Activated CD4-positive, alpha-beta T cell treated with anti-CD3 and anti-CD28 coated beads for 36 hours (primary cell): ENCODE data around the gene ZIC4. TPM values are rescaled to one million over a fixed set of nuclear protein-coding genes. Genes with fewer than 3 reads are reported as not detected.

ENCODE experiments used
- ATAC-seq: fragments of 200-7000 bp; cut with Tn5 transposase; one replicate; pipeline ENCODE4 v1.10.0; 2021; ENCODE audit warnings: mild to moderate bottlenecking, moderate library complexity
- CTCF ChIA-PET: fragments of 350-600 bp; sonication (Branson Sonifier 250); formaldehyde crosslinking; loops from one replicate; lab custom pipeline; 2021; ENCODE audit warnings: antibody characterized with exemption; lab: Charles Lee
- POLR2A ChIA-PET: fragments of 350-600 bp; sonication (Branson Sonifier 250); formaldehyde crosslinking; loops from one replicate; lab custom pipeline; 2021; ENCODE audit warnings: antibody characterized with exemption, inconsistent platforms; lab: Charles Lee
- DNase-seq: peaks from one replicate; pipeline ENCODE4 v3.0.0-alpha.2; 2020
- H3K27ac Mint-ChIP-seq: one replicate; pipeline ENCODE4 v1.8.0; 2021; ENCODE audit warnings: mixed read lengths
- H3K27me3 Mint-ChIP-seq: one replicate; pipeline ENCODE4 v1.8.0; 2021; ENCODE audit warnings: mixed read lengths
- H3K36me3 Mint-ChIP-seq: one replicate; pipeline ENCODE4 v1.8.0; 2021; ENCODE audit warnings: low read depth, mixed read lengths
- H3K4me1 Mint-ChIP-seq: one replicate; pipeline ENCODE4 v1.8.0; 2021; ENCODE audit warnings: mixed read lengths
- H3K4me3 Mint-ChIP-seq: one replicate; pipeline ENCODE4 v1.8.0; 2021; ENCODE audit warnings: mild to moderate bottlenecking, moderate library complexity, mixed read lengths
- H3K9me3 Mint-ChIP-seq: one replicate; pipeline ENCODE4 v1.8.0; 2021; ENCODE audit warnings: low read depth, mixed read lengths
- intact Hi-C, 2 experiments: fragments of 100-400 bp; cut with DNase I in 1 of 2; cut with micrococcal nuclease in 1 of 2; formaldehyde crosslinking; loops; one replicate each; pipeline versions ENCODE4 v1.14.2 to v1.15.1; 2022 to 2024; cut with DNase I, micrococcal nuclease
- total RNA-seq, 2 experiments: library from RNA; stranded (reverse); gene quantifications; one replicate each; pipeline ENCODE4 v1.2.3, GENCODE V29; 2021

The ZIC4 gene
- total RNA-seq, 2 experiments from 2014 or later: not detected

DNA sequence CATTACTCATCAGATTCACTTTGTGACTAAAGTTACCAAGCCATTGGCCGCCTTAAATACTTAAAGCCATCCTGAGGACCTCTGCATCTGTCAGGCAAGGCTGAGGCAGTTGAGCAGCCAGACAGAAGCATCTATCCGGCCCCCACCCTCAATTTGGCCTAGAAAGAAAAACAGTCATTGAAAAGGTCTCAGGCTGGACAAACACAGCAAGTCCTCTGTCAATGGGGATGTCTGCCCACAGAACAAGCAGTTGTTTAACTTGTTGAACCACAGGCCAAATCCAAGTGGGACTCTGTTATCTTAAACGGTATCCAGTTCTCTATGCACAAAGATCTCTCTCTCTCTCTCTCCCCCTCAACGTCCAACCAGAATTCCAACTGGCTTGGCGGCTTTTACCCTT is 2.8 kb downstream of the ZIC4 start:
- Mint-ChIP-seq H3K4me1 (peaks cover 11% of the 10 kb centered on the region), H3K27ac (no peak overlapping the region), H3K9me3 (peaks cover 5% of the 10 kb centered on the region), H3K4me3 (no peak overlapping the region), H3K27me3 (peaks cover 71% of the 10 kb centered on the region), H3K36me3 (peaks cover 11% of the 10 kb centered on the region)
- DNase-seq: no peak
- intact Hi-C loops: no loop called here
- ChIA-PET CTCF (no interaction called here), POLR2A (no interaction called here)
- ATAC-seq: no peak

- no peaks in the 10 kb centered on the region for H3K9me3 Mint-ChIP-seq
- DNase-seq: no peak
- ATAC-seq: no peak
- H3K36me3 Mint-ChIP-seq: peaks cover 7% of the 10 kb centered on the region
- H3K27me3 Mint-ChIP-seq: peaks cover 71% of the 10 kb centered on the region
- no peak overlapping the region for H3K27ac Mint-ChIP-seq
- H3K4me3 Mint-ChIP-seq: no peak overlapping the region
- ChIA-PET CTCF (no interaction called here), POLR2A (no interaction called here)
- H3K4me1 Mint-ChIP-seq: no peaks in the 10 kb centered on the region
- intact Hi-C loops: no loop called here
These were observed 4.2 kb downstream of the ZIC4 start for GRCh38 chr3:147402159-147402558.

DNA sequence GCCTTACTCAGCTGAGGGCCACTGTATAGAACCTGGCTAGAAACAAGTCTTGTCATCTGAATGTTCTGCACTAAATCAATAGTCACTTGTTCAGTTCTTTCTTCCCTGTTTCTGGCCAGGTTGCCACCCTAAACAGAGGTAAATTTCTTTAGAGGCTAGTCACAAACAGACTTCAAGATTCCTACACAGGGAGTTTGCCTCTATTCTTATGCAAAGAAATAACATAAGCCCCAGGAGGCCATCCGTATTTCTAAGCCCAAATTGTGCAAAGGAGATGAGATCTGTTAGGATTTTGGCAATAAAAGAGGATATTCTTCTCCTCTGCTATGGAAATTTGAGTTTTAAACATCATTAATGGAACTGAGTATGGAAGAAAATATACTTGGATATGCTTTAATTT is 4.9 kb downstream of the ZIC4 start:
- POLR2A ChIA-PET: no interaction called here
- ATAC-seq: no peak
- peaks cover 4% of the 10 kb centered on the region for H3K36me3 Mint-ChIP-seq
- H3K9me3 Mint-ChIP-seq: no peaks in the 10 kb centered on the region
- CTCF ChIA-PET: no interaction called here
- peaks cover 69% of the 10 kb centered on the region for H3K27me3 Mint-ChIP-seq
- H3K27ac Mint-ChIP-seq: no peak overlapping the region
- no peaks in the 10 kb centered on the region for H3K4me1 Mint-ChIP-seq
- no peak for DNase-seq
- intact Hi-C loops: no loop called here
- no peak overlapping the region for H3K4me3 Mint-ChIP-seq

DNA sequence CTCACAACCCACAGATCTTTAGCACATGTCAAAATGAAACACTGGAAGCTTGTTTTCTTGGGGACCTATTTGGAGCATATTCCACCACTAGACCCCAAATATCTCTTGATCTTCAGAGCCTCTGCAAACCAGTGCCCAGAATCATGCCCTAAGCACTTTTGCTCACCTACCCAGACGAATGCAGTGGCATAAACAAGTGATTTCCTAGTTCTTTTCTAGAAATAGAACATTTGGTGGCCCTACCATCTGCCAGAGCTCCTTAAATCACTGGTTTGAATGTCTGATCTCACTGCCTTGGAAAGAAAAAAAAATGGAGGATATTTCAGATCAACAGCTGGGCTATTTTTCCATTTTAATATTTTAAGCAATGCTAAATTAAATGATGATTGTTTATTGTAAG is 5.3 kb downstream of the ZIC4 start:
- Mint-ChIP-seq H3K9me3 (no peaks in the 10 kb centered on the region), H3K36me3 (peaks cover 4% of the 10 kb centered on the region), H3K4me3 (no peak overlapping the region), H3K27me3 (peaks cover 66% of the 10 kb centered on the region), H3K4me1 (no peaks in the 10 kb centered on the region), H3K27ac (no peak overlapping the region)
- intact Hi-C loops: no loop called here
- ATAC-seq (no peak), DNase-seq (no peak)
- POLR2A ChIA-PET: no interaction called here
- CTCF ChIA-PET: no interaction called here

DNA sequence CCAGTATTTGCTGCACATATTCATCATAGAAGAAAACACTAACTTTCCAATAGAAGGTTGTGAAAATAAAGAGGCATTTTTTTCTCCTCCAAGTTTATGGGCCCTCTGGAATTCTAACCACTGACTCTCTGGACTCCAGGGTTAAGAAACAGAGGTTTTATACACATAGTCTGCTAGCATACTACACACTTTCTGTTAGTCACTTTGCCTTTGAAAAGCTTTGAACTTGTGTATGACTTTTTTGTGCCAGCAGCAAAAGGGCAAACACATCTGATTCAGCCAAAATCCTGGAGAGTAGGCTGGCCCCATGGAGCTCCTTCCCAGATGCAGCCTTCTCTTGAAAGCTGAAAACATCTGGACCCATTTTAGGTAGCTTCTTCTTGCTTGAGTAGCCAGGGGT is 6.2 kb downstream of the ZIC4 start:
- ChIA-PET POLR2A (no interaction called here), CTCF (no interaction called here)
- Mint-ChIP-seq H3K27ac (no peak overlapping the region), H3K4me1 (no peaks in the 10 kb centered on the region), H3K9me3 (no peaks in the 10 kb centered on the region), H3K27me3 (peaks cover 68% of the 10 kb centered on the region), H3K36me3 (peaks cover 4% of the 10 kb centered on the region), H3K4me3 (no peak overlapping the region)
- ATAC-seq: no peak
- no peak for DNase-seq
- intact Hi-C loops: no loop called here

DNA sequence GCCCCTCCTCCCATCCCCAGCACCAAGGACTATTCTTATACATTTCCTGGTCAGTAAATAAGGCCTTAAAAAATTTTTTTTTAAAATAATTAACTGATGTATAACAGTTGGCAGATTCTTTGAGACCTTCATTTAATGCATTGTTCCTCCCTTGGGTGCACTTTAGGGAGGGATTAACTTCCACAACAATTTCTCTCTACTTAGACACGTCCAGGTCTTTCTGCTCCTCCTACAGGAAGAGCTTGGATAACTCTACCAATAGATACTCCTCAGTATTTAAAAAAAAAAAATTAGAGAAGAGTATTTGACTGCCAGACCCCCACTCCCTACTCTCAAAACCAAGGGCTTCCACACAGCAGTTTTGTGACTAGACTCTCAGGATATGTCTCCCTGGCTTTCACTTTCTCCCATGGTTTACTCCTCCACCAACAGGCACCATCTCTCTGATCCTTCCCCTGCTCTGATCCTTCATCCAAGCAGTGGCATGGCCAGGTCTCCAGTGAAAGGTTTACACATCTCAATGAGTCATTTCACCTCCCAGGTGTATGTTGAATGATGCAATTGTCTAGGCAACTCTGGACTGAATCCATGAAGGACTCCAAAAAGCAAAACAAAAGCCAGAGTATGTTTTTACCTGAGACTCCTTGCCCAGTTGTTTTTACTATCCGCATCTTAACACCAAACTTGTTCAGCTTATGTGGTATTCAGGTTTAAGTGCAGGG is 7.4 kb downstream of the ZIC4 start:
- CTCF ChIA-PET: no interaction called here
- peaks cover 2% of the 10 kb centered on the region for H3K9me3 Mint-ChIP-seq
- ATAC-seq: no peak

GRCh38 chr3:147397875-147398812 is 8.2 kb downstream of the ZIC4 start:
- ATAC-seq (no peak), DNase-seq (no peak)
- Mint-ChIP-seq H3K27me3 (peaks cover 64% of the 10 kb centered on the region), H3K9me3 (peaks cover 3% of the 10 kb centered on the region), H3K4me3 (no peak overlapping the region), H3K4me1 (no peaks in the 10 kb centered on the region), H3K27ac (no peak overlapping the region), H3K36me3 (peaks cover 4% of the 10 kb centered on the region)
- intact Hi-C loops: no loop called here
- ChIA-PET POLR2A (no interaction called here), CTCF (interaction anchor here (0.6 kb wide), 1 partner anchor 891 kb away, joined by 3 read pairs; no protein-coding TSS in a partner anchor)

More for the DNA sequence above, 7.4 kb downstream of the ZIC4 start:
- POLR2A ChIA-PET: no interaction called here
- H3K4me3 Mint-ChIP-seq: no peak overlapping the region
- peaks cover 69% of the 10 kb centered on the region for H3K27me3 Mint-ChIP-seq
- no peak overlapping the region for H3K27ac Mint-ChIP-seq
- peaks cover 4% of the 10 kb centered on the region for H3K36me3 Mint-ChIP-seq
- H3K4me1 Mint-ChIP-seq: no peaks in the 10 kb centered on the region
- intact Hi-C loops: no loop called here
- no peak for DNase-seq

- Mint-ChIP-seq H3K27me3 (peaks cover 67% of the 10 kb centered on the region), H3K4me1 (no peaks in the 10 kb centered on the region), H3K4me3 (no peak overlapping the region), H3K9me3 (peaks cover 3% of the 10 kb centered on the region), H3K36me3 (peaks cover 4% of the 10 kb centered on the region), H3K27ac (no peak overlapping the region)
- ATAC-seq: no peak
- ChIA-PET POLR2A (no interaction called here), CTCF (interaction anchor here (0.6 to 0.7 kb wide), 2 partner anchors 890 to 1061 kb away, joined by 3 read pairs; no protein-coding TSS in a partner anchor)
- intact Hi-C loops: no loop called here
- DNase-seq: no peak
These were observed 9.0 kb downstream of the ZIC4 start for GRCh38 chr3:147397155-147397874.

DNA sequence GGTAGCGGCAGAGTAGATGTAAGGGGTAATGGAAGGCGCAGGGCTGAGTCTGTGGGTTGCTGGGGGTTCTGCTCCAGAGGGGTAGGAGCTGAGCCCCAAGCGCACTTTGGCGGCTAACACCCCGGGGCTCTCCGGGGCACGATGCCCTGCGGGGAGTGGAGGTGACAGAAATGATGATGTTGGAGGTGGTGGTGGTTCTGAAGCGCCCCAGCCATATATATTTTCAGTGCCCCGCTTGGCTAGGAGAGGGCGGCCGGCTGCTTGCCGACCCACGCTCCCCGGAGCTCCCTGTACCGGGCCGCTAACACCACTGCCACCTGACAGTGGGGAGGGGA is 9.7 kb downstream of the ZIC4 start:
- CTCF ChIA-PET: interaction anchor here (0.7 kb wide), 1 partner anchor 1062 kb away, joined by 3 read pairs; no protein-coding TSS in a partner anchor
- ATAC-seq (no peak), DNase-seq (no peak)
- H3K4me3 Mint-ChIP-seq: no peak overlapping the region
- H3K9me3 Mint-ChIP-seq: peaks cover 6% of the 10 kb centered on the region
- no peak overlapping the region for H3K27ac Mint-ChIP-seq
- no peaks in the 10 kb centered on the region for H3K4me1 Mint-ChIP-seq
- POLR2A ChIA-PET: no interaction called here
- H3K36me3 Mint-ChIP-seq: peaks cover 4% of the 10 kb centered on the region
- peaks cover 67% of the 10 kb centered on the region for H3K27me3 Mint-ChIP-seq
- intact Hi-C loops: no loop called here

DNA sequence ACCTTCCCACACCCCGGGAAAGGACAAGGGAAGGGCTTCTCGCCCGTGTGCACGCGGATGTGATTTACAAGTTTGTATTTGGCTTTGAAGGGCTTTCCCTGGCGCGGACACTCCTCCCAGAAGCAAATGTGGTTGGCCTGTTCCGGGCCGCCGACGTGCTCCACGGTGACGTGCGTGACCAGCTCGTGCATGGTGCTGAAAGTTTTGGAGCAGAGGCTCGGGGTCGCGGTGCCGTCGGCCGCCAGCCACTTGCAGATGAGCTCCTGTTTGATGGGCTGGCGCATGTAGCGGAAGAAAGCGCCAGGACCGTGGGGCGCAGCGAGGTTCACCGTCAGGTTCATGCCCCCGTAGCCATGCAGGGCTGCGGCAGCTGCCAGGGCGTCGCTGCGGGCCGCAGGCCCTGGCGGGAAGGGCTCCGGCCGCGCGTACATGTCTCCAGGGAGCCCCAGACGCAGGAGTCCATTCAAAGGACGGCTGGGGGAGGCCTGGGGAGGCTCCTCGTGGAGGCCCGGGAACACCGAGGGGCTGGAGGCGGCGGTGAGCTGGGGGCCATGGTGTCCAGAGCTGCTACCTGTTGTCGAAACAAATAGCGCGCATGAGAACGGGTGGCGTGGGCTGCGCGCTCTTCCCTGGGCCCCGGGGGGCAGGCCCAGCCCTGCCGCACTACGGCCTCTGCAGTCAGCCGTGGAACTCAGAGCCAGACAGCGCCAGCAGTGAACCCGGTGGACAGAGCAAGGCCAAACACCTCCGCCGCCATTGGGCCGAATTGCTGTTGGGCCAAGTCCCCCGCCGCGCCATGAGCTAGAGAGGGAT is 10.2 kb downstream of the ZIC4 start:
- intact Hi-C loops: loop anchor here in 1 of 2 experiments (2.0 kb wide), 1 partner anchor 13 kb away; the partner anchor contains the start of gene ZIC1
- no peaks in the 10 kb centered on the region for H3K4me1 Mint-ChIP-seq
- no peak overlapping the region for H3K27ac Mint-ChIP-seq
- H3K4me3 Mint-ChIP-seq: no peak overlapping the region
- peaks cover 68% of the 10 kb centered on the region for H3K27me3 Mint-ChIP-seq
- H3K36me3 Mint-ChIP-seq: peaks cover 4% of the 10 kb centered on the region
- no peak for DNase-seq
- peaks cover 7% of the 10 kb centered on the region for H3K9me3 Mint-ChIP-seq
- no peak for ATAC-seq
- ChIA-PET CTCF (interaction anchor here (0.7 kb wide), 1 partner anchor 1062 kb away, joined by 3 read pairs; no protein-coding TSS in a partner anchor), POLR2A (no interaction called here)

DNA sequence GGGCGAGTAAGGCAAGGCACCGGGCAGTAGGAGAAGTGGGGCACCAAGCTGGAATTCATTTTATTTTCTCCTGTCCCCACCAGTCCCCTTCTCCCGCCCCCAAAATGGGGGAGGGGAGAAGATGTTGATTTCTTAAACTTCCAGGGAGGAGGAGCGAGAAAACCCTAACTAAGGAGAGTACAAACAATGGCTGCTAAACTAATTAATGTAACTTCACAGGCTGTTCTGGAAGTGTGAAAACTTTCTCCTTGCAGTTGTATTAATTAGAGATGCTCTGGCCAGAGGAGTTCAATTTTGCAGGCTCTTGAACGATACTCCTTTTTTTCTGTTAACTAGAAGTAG is 11.5 kb downstream of the ZIC4 start:
- no peak for DNase-seq
- ChIA-PET CTCF (no interaction called here), POLR2A (no interaction called here)
- ATAC-seq: no peak
- intact Hi-C loops: loop anchor here in 1 of 2 experiments (2.0 to 5.0 kb wide), 2 partner anchors 14 to 38 kb away; partner anchors contain the start of gene ZIC1
- H3K4me3 Mint-ChIP-seq: no peak overlapping the region
- no peaks in the 10 kb centered on the region for H3K4me1 Mint-ChIP-seq
- H3K36me3 Mint-ChIP-seq: peaks cover 4% of the 10 kb centered on the region
- H3K27me3 Mint-ChIP-seq: peaks cover 74% of the 10 kb centered on the region
- H3K9me3 Mint-ChIP-seq: peaks cover 7% of the 10 kb centered on the region
- H3K27ac Mint-ChIP-seq: no peak overlapping the region
